HepG2 (cell line): Measurements from ENCODE around the gene SLC15A3. TPM values are rescaled to one million over a fixed set of nuclear protein-coding genes. Genes with fewer than 3 reads are reported as not detected.
A peak's percentile ranks its signal among the peaks of the same experiment; 100 is the strongest.

Experiments
- AGO2 ChIP-seq: fragments of 200-400 bp; formaldehyde crosslinking; optimal IDR thresholded peaks from 2 replicates; pipeline ENCODE3; 2017; ENCODE audit warnings: mild to moderate bottlenecking, low read depth, low read length, moderate library complexity
- ARNT ChIP-seq: fragments of 450-650 bp; IDR thresholded peaks from 2 replicates; pipeline ENCODE4 v1.6.1; 2017
- BCL3 ChIP-seq: sonication (generic); formaldehyde crosslinking; IDR thresholded peaks from 2 replicates; pipeline ENCODE4 v1.5.1; 2020; ENCODE audit warnings: mild to moderate bottlenecking, missing genetic modification reagents, moderate library complexity
- DZIP1 ChIP-seq: sonication (generic); formaldehyde crosslinking; IDR thresholded peaks from 2 replicates; pipeline ENCODE4 v1.5.0; 2020; ENCODE audit warnings: mild to moderate bottlenecking, missing genetic modification reagents
- E2F5 ChIP-seq: sonication (generic); formaldehyde crosslinking; conservative IDR thresholded peaks from 2 replicates; pipeline ENCODE4 v1.4.0; 2020; ENCODE audit warnings: missing genetic modification reagents
- EP300 ChIP-seq, 3 experiments: sonication (generic) in 1 of 3; formaldehyde crosslinking in 1 of 3; IDR thresholded peaks; 2 replicates each; pipeline versions ENCODE4 v1.5.1 to v1.6.1; 2011 to 2020; ENCODE audit warnings: low read depth in 2 of 3, low read length in 2 of 3, borderline replicate concordance in 1 of 3, improper control_type of control experiment in 1 of 3, mild to moderate bottlenecking in 1 of 3, missing genetic modification reagents in 1 of 3, moderate library complexity in 1 of 3
- KAT8 ChIP-seq: IDR thresholded peaks from 2 replicates; pipeline ENCODE4 v1.6.1; 2016; ENCODE audit warnings: missing genetic modification reagents, missing compliant biosample characterization
- KLF16 ChIP-seq, 2 experiments: sonication (generic) in 1 of 2; formaldehyde crosslinking in 1 of 2; IDR thresholded peaks; 2 replicates each; pipeline versions ENCODE4 v1.6.1 to v1.8.0; 2016 to 2023; ENCODE audit warnings: missing genetic modification reagents in 2 of 2, missing compliant biosample characterization in 1 of 2
- MBD4 ChIP-seq: IDR thresholded peaks from 2 replicates; pipeline ENCODE4 v1.6.1; 2012; ENCODE audit warnings: low read length, inconsistent platforms, borderline replicate concordance
- MYNN ChIP-seq: sonication (generic); formaldehyde crosslinking; IDR thresholded peaks from 2 replicates; pipeline ENCODE4 v1.4.0; 2020; ENCODE audit warnings: mild to moderate bottlenecking, low read depth, missing genetic modification reagents
- NFATC3 ChIP-seq: sonication (generic); formaldehyde crosslinking; IDR thresholded peaks from 2 replicates; pipeline ENCODE4 v1.5.1; 2020; ENCODE audit warnings: mild to moderate bottlenecking, missing genetic modification reagents
- NFYC ChIP-seq: IDR thresholded peaks from 2 replicates; pipeline ENCODE4 v1.6.1; 2016; ENCODE audit warnings: missing genetic modification reagents, missing compliant biosample characterization
- NR1H2 ChIP-seq: sonication (generic); formaldehyde crosslinking; IDR thresholded peaks from 2 replicates; pipeline ENCODE4 v1.8.1; 2022; ENCODE audit warnings: low read depth, missing genetic modification reagents, borderline replicate concordance
- NR2C2 ChIP-seq: sonication (generic); formaldehyde crosslinking; IDR thresholded peaks from 2 replicates; pipeline ENCODE4 v1.4.0; 2020; ENCODE audit warnings: missing genetic modification reagents, mild to moderate bottlenecking, moderate library complexity, borderline replicate concordance
- RFX3 ChIP-seq: IDR thresholded peaks from 2 replicates; pipeline ENCODE4 v1.6.1; 2016; ENCODE audit warnings: missing biosample characterization, missing genetic modification reagents
- SAP130 ChIP-seq: IDR thresholded peaks from 2 replicates; pipeline ENCODE4 v1.6.1; 2016; ENCODE audit warnings: low read depth
- SATB2 ChIP-seq: sonication (generic); formaldehyde crosslinking; IDR thresholded peaks from 2 replicates; pipeline ENCODE4 v1.5.0; 2020; ENCODE audit warnings: missing genetic modification reagents
- SP140L ChIP-seq: sonication (generic); formaldehyde crosslinking; IDR thresholded peaks from 2 replicates; pipeline ENCODE4 v1.4.0; 2020; ENCODE audit warnings: missing genetic modification reagents, borderline replicate concordance
- SRSF4 ChIP-seq: fragments of 200-400 bp; formaldehyde crosslinking; IDR thresholded peaks from one replicate; pipeline ENCODE4 v1.6.1; 2018; ENCODE audit warnings: mild to moderate bottlenecking, low read depth, low read length, moderate library complexity; ENCODE audit not compliant: poor library complexity, severe bottlenecking
- TP53 ChIP-seq: sonication (generic); formaldehyde crosslinking; conservative IDR thresholded peaks from 2 replicates; pipeline ENCODE4 v1.4.0; 2020; ENCODE audit warnings: missing genetic modification reagents
- WIZ ChIP-seq: sonication (generic); formaldehyde crosslinking; IDR thresholded peaks from 2 replicates; pipeline ENCODE4 v1.5.1; 2020; ENCODE audit warnings: mild to moderate bottlenecking, missing genetic modification reagents
- ZFP90 ChIP-seq: sonication (generic); formaldehyde crosslinking; IDR thresholded peaks from 2 replicates; pipeline ENCODE4 v1.8.0; 2022; ENCODE audit warnings: missing genetic modification reagents, mild to moderate bottlenecking, inconsistent platforms, borderline replicate concordance
- ZUFSP ChIP-seq: sonication (generic); formaldehyde crosslinking; IDR thresholded peaks from 2 replicates; pipeline ENCODE4 v1.9.0; 2021; ENCODE audit warnings: missing genetic modification reagents, mild to moderate bottlenecking, borderline replicate concordance
- polyA plus RNA-seq, 8 experiments: library from polyadenylated mRNA; depleted of rRNA in 3 of 8; stranded (reverse) in 7 of 8; unstranded in 1 of 8; fragments of >200 nt; fragmentation: Illumina TruSeq in 4 of 8; extraction: Trizol in 4 of 8; gene quantifications; 2 replicates each; pipeline versions ENCODE4 v1.2.1 to v1.2.3, GENCODE V29; 2011 to 2016; ENCODE audit warnings: low read depth in 4 of 8, missing spikeins in 1 of 8, mixed read lengths in 1 of 8; ENCODE audit not compliant: insufficient read depth in 1 of 8
- total RNA-seq, 5 experiments: library from RNA; depleted of rRNA; stranded (reverse); fragments of >200 nt; fragmentation: Illumina TruSeq; extraction: Trizol; gene quantifications; 2 replicates each; pipeline ENCODE4 v1.2.3, GENCODE V29; 2016; ENCODE audit warnings: low read depth in 1 of 5

Gene SLC15A3
- total and polyA plus RNA-seq, 2 of the 13 experiments (the other 11 are each of a cell fraction or from before 2014, with no cell fraction given) = 0.45 to 0.77 TPM

- no peak for TF ChIP-seq AGO2
- TF ChIP-seq EP300 (IDR thresholded peaks at IDR 0.05; ENCODE audit: low read depth in 2 of 2, low read length in 2 of 2) = no peak
- no peak; the same call in 1 of the 2 replicates for TF ChIP-seq EP300 (CRISPR knock-in tag; IDR thresholded peaks at IDR 0.05; ENCODE audit: borderline replicate concordance)
- TF ChIP-seq DZIP1 (CRISPR knock-in tag) = no peak
- no peak for TF ChIP-seq SATB2 (CRISPR knock-in tag)
- no peak for TF ChIP-seq TP53 (CRISPR knock-in tag)
- TF ChIP-seq NFATC3 (CRISPR knock-in tag) = no peak
- TF ChIP-seq BCL3 = peak; percentile 73; the same call in 1 of the 2 replicates
- TF ChIP-seq KLF16 (CRISPR knock-in tag; IDR thresholded peaks at IDR 0.05) = no peak
- TF ChIP-seq SAP130 = peak; percentile 66
- TF ChIP-seq SP140L = no peak
- peak; percentile 39; the same call in 1 of the 2 replicates for TF ChIP-seq NR2C2 (CRISPR knock-in tag)
- no peak for TF ChIP-seq ZFP90
- TF ChIP-seq RFX3 (CRISPR knock-in tag) = no peak
- no peak for TF ChIP-seq SRSF4
- TF ChIP-seq KAT8 (CRISPR knock-in tag) = peak; percentile 38; the same call in 1 of the 2 replicates
- no peak for TF ChIP-seq ARNT
- no peak for TF ChIP-seq NFYC (CRISPR knock-in tag)
- no peak for TF ChIP-seq ZUFSP
- no peak for TF ChIP-seq MBD4
- TF ChIP-seq NR1H2 (CRISPR knock-in tag) = no peak
- TF ChIP-seq MYNN (CRISPR knock-in tag) = no peak
- no peak for TF ChIP-seq WIZ (CRISPR knock-in tag)
- no peak for TF ChIP-seq E2F5 (CRISPR knock-in tag)
Measured at GRCh38 chr11:60924110-60924905, 27.7 kb downstream of the SLC15A3 start, which contains the start of gene TMEM132A (continued).
